Measurements from ENCODE around the gene DNALI1.

DNA sequence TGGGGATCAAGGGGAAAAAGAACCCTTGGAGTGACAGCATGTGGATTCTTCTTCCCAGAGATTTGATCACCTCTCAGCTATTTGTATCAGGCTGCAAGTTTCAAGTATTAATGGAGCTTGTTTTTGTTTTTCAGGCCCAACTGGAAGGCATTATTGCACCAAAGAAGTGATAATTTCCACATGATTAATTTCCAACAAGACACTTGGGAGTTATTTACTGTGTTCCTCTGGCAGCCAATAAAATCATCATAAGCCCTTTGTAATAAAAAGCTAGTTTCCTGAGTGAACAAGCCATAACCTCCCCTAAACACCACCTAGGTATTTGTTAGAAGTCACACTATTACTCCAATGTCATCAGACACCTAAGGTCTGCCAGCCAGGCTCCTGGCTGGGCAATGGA, 8.2 kb downstream of the DNALI1 start:
- TF ChIP-seq, protein P1, sequence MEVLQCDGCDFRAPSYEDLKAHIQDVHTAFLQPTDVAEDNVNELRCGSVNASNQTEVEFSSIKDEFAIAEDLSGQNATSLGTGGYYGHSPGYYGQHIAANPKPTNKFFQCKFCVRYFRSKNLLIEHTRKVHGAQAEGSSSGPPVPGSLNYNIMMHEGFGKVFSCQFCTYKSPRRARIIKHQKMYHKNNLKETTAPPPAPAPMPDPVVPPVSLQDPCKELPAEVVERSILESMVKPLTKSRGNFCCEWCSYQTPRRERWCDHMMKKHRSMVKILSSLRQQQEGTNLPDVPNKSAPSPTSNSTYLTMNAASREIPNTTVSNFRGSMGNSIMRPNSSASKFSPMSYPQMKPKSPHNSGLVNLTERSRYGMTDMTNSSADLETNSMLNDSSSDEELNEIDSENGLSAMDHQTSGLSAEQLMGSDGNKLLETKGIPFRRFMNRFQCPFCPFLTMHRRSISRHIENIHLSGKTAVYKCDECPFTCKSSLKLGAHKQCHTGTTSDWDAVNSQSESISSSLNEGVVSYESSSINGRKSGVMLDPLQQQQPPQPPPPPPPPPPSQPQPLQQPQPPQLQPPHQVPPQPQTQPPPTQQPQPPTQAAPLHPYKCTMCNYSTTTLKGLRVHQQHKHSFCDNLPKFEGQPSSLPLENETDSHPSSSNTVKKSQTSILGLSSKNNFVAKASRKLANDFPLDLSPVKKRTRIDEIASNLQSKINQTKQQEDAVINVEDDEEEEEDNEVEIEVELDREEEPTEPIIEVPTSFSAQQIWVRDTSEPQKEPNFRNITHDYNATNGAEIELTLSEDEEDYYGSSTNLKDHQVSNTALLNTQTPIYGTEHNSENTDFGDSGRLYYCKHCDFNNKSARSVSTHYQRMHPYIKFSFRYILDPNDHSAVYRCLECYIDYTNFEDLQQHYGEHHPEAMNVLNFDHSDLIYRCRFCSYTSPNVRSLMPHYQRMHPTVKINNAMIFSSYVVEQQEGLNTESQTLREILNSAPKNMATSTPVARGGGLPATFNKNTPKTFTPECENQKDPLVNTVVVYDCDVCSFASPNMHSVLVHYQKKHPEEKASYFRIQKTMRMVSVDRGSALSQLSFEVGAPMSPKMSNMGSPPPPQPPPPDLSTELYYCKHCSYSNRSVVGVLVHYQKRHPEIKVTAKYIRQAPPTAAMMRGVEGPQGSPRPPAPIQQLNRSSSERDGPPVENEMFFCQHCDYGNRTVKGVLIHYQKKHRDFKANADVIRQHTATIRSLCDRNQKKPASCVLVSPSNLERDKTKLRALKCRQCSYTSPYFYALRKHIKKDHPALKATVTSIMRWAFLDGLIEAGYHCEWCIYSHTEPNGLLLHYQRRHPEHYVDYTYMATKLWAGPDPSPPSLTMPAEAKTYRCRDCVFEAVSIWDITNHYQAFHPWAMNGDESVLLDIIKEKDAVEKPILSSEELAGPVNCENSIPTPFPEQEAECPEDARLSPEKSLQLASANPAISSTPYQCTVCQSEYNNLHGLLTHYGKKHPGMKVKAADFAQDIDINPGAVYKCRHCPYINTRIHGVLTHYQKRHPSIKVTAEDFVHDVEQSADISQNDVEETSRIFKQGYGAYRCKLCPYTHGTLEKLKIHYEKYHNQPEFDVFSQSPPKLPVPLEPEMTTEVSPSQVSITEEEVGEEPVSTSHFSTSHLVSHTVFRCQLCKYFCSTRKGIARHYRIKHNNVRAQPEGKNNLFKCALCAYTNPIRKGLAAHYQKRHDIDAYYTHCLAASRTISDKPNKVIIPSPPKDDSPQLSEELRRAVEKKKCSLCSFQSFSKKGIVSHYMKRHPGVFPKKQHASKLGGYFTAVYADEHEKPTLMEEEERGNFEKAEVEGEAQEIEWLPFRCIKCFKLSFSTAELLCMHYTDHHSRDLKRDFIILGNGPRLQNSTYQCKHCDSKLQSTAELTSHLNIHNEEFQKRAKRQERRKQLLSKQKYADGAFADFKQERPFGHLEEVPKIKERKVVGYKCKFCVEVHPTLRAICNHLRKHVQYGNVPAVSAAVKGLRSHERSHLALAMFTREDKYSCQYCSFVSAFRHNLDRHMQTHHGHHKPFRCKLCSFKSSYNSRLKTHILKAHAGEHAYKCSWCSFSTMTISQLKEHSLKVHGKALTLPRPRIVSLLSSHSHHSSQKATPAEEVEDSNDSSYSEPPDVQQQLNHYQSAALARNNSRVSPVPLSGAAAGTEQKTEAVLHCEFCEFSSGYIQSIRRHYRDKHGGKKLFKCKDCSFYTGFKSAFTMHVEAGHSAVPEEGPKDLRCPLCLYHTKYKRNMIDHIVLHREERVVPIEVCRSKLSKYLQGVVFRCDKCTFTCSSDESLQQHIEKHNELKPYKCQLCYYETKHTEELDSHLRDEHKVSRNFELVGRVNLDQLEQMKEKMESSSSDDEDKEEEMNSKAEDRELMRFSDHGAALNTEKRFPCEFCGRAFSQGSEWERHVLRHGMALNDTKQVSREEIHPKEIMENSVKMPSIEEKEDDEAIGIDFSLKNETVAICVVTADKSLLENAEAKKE (CRISPR knock-in tag; IDR thresholded peaks at IDR 0.05), result no peak
- TF ChIP-seq, protein P2, sequence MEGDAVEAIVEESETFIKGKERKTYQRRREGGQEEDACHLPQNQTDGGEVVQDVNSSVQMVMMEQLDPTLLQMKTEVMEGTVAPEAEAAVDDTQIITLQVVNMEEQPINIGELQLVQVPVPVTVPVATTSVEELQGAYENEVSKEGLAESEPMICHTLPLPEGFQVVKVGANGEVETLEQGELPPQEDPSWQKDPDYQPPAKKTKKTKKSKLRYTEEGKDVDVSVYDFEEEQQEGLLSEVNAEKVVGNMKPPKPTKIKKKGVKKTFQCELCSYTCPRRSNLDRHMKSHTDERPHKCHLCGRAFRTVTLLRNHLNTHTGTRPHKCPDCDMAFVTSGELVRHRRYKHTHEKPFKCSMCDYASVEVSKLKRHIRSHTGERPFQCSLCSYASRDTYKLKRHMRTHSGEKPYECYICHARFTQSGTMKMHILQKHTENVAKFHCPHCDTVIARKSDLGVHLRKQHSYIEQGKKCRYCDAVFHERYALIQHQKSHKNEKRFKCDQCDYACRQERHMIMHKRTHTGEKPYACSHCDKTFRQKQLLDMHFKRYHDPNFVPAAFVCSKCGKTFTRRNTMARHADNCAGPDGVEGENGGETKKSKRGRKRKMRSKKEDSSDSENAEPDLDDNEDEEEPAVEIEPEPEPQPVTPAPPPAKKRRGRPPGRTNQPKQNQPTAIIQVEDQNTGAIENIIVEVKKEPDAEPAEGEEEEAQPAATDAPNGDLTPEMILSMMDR (conservative IDR thresholded peaks at IDR 0.05; ENCODE audit: low read depth in 2 of 2), result no peak
- TF ChIP-seq, protein P3, sequence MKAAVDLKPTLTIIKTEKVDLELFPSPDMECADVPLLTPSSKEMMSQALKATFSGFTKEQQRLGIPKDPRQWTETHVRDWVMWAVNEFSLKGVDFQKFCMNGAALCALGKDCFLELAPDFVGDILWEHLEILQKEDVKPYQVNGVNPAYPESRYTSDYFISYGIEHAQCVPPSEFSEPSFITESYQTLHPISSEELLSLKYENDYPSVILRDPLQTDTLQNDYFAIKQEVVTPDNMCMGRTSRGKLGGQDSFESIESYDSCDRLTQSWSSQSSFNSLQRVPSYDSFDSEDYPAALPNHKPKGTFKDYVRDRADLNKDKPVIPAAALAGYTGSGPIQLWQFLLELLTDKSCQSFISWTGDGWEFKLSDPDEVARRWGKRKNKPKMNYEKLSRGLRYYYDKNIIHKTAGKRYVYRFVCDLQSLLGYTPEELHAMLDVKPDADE (IDR thresholded peaks at IDR 0.05), result no peak
- no peak for TF ChIP-seq CREB1 (CRISPR knock-in tag; IDR thresholded peaks at IDR 0.05; ENCODE audit: low read depth)
- no peak for TF ChIP-seq POLR2AphosphoS5 (IDR thresholded peaks at IDR 0.05; ENCODE audit: low read depth)
- no peak for TF ChIP-seq EZH2 (IDR thresholded peaks at IDR 0.05; ENCODE audit: low read depth, unreplicated experiment)
- no peak for TF ChIP-seq JUNB (IDR thresholded peaks at IDR 0.05; ENCODE audit: unreplicated experiment)
- TF ChIP-seq, protein P4, sequence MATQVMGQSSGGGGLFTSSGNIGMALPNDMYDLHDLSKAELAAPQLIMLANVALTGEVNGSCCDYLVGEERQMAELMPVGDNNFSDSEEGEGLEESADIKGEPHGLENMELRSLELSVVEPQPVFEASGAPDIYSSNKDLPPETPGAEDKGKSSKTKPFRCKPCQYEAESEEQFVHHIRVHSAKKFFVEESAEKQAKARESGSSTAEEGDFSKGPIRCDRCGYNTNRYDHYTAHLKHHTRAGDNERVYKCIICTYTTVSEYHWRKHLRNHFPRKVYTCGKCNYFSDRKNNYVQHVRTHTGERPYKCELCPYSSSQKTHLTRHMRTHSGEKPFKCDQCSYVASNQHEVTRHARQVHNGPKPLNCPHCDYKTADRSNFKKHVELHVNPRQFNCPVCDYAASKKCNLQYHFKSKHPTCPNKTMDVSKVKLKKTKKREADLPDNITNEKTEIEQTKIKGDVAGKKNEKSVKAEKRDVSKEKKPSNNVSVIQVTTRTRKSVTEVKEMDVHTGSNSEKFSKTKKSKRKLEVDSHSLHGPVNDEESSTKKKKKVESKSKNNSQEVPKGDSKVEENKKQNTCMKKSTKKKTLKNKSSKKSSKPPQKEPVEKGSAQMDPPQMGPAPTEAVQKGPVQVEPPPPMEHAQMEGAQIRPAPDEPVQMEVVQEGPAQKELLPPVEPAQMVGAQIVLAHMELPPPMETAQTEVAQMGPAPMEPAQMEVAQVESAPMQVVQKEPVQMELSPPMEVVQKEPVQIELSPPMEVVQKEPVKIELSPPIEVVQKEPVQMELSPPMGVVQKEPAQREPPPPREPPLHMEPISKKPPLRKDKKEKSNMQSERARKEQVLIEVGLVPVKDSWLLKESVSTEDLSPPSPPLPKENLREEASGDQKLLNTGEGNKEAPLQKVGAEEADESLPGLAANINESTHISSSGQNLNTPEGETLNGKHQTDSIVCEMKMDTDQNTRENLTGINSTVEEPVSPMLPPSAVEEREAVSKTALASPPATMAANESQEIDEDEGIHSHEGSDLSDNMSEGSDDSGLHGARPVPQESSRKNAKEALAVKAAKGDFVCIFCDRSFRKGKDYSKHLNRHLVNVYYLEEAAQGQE (IDR thresholded peaks at IDR 0.05; ENCODE audit: unreplicated experiment), result no peak
- TF ChIP-seq EZH2phosphoT487 (IDR thresholded peaks at IDR 0.05; ENCODE audit: unreplicated experiment), result no peak
- no peak for TF ChIP-seq STAT1 (IDR thresholded peaks at IDR 0.05; ENCODE audit: unreplicated experiment)
- no peak for TF ChIP-seq NANOG (IDR thresholded peaks at IDR 0.05; ENCODE audit: borderline replicate concordance)
- TF ChIP-seq ZNF331 (CRISPR knock-in tag; IDR thresholded peaks at IDR 0.05; ENCODE audit: low read depth), result no peak
- no peak for TF ChIP-seq ZNF114 (CRISPR knock-in tag; IDR thresholded peaks at IDR 0.05)

Data from GM23338 (cell line).